ENCODE data around the gene FXR1. TPM values are rescaled to one million over a fixed set of nuclear protein-coding genes. Genes with fewer than 3 reads are reported as not detected.
A peak's percentile ranks its signal among the peaks of the same experiment; 100 is the strongest.
"Not testable (repeated sequence)": the region's sequence is repeated elsewhere in the genome, so short reads cannot be mapped to it uniquely, and the experiment has no call there.

The FXR1 gene
- total RNA-seq, 2 experiments from 2014 or later: 169 to 174 TPM

GRCh38 chr3:180983136-180983535, 70.7 kb downstream of the FXR1 start:
- H3K36me3 Mint-ChIP-seq (ENCODE audit: low read depth): peaks cover 29% of the 10 kb centered on the region
- H3K4me1 Mint-ChIP-seq (ENCODE audit: low read depth): peaks cover 27% of the 10 kb centered on the region
- POLR2A ChIA-PET: no interaction called here
- ATAC-seq (no peak), DNase-seq (no peak)
- intact Hi-C loops (cut with micrococcal nuclease): loop anchor here (10.0 kb wide), 1 partner anchor 378 kb away; the partner anchor contains the start of gene TTC14
- CTCF ChIA-PET: no interaction called here
- no peak overlapping the region for H3K4me3 Mint-ChIP-seq
- peak overlapping the region; percentile 71 for H3K27ac Mint-ChIP-seq
- H3K27me3 Mint-ChIP-seq: no peaks in the 10 kb centered on the region
- no peak for TF ChIP-seq CTCF (IDR thresholded peaks at IDR 0.05)
- no peaks in the 10 kb centered on the region for H3K9me3 Mint-ChIP-seq

- Mint-ChIP-seq H3K27ac (peak overlapping the region; percentile 59), H3K4me1 (ENCODE audit: low read depth) (peaks cover 32% of the 10 kb centered on the region), H3K36me3 (ENCODE audit: low read depth) (peaks cover 21% of the 10 kb centered on the region)
- H3K9me3 Mint-ChIP-seq, H3K4me3 Mint-ChIP-seq, POLR2A ChIA-PET, CTCF ChIA-PET, DNase-seq, H3K27me3 Mint-ChIP-seq, ATAC-seq: not testable (repeated sequence)
- intact Hi-C loops (cut with micrococcal nuclease): loop anchor here (10.0 kb wide), 1 partner anchor 382 kb away; the partner anchor contains the start of gene TTC14
These were observed 73.9 kb downstream of the FXR1 start for GRCh38 chr3:180986366-180986765.

- POLR2A ChIA-PET: no interaction called here
- ATAC-seq (no peak), DNase-seq (no peak)
- intact Hi-C loops (cut with micrococcal nuclease): loop anchor here (10.0 kb wide), 1 partner anchor 383 kb away; the partner anchor contains the start of gene TTC14
- Mint-ChIP-seq H3K4me1 (ENCODE audit: low read depth) (peaks cover 31% of the 10 kb centered on the region), H3K27ac (no peak overlapping the region), H3K9me3 (no peaks in the 10 kb centered on the region), H3K27me3 (no peaks in the 10 kb centered on the region), H3K36me3 (ENCODE audit: low read depth) (peaks cover 21% of the 10 kb centered on the region), H3K4me3 (no peak overlapping the region)
- no peak for TF ChIP-seq CTCF (IDR thresholded peaks at IDR 0.05)
- CTCF ChIA-PET: no interaction called here
These were observed 74.9 kb downstream of the FXR1 start for GRCh38 chr3:180987344-180987743.

GRCh38 chr3:180989291-180990163, 77.1 kb downstream of the FXR1 start, which contains the start of gene DNAJC19:
Gene DNAJC19, minus strand, starts transcription at chr3:180989736. Its CDS starts 134 bp downstream, at chr3:180989602.
- Mint-ChIP-seq H3K4me3 (peak within 1 kb of the TSS; percentile 82), H3K27ac (peak within 1 kb of the TSS; percentile 96), H3K36me3 (ENCODE audit: low read depth) (peaks cover 17% of the 10 kb centered on the region), H3K4me1 (ENCODE audit: low read depth) (peaks cover 26% of the 10 kb centered on the region), H3K9me3 (no peaks in the 10 kb centered on the region), H3K27me3 (no peaks in the 10 kb centered on the region)
- ATAC-seq (peak; percentile 96), DNase-seq (peak; percentile 94)
- intact Hi-C loops (cut with micrococcal nuclease): loop anchor here (2.0 to 10.0 kb wide), 2 partner anchors 77 to 385 kb away; partner anchors contain the start of genes FXR1 and TTC14
- TF ChIP-seq CTCF (IDR thresholded peaks at IDR 0.05): no peak
- ChIA-PET CTCF (no interaction called here), POLR2A (interaction anchor here (1.0 to 1.2 kb wide), 4 partner anchors 9 to 77 kb away, joined by 4 to 8 read pairs (median 6); partner anchors contain the start of gene FXR1)

- Mint-ChIP-seq H3K27ac (no peak overlapping the region), H3K4me3 (peak overlapping the region; percentile 82), H3K27me3 (no peaks in the 10 kb centered on the region), H3K9me3 (no peaks in the 10 kb centered on the region), H3K36me3 (ENCODE audit: low read depth) (peaks cover 13% of the 10 kb centered on the region), H3K4me1 (ENCODE audit: low read depth) (peaks cover 26% of the 10 kb centered on the region)
- CTCF ChIA-PET: no interaction called here
- intact Hi-C loops (cut with micrococcal nuclease): no loop called here
- ATAC-seq (no peak), DNase-seq (no peak)
- TF ChIP-seq CTCF (IDR thresholded peaks at IDR 0.05): no peak
- POLR2A ChIA-PET: interaction anchor here (0.6 to 0.7 kb wide), 2 partner anchors 78 to 112 kb away, joined by 3 to 4 read pairs; partner anchors contain the start of gene FXR1
These were observed 78.0 kb downstream of the FXR1 start for GRCh38 chr3:180990505-180990904.

All from activated CD8-positive, alpha-beta T cell treated with anti-CD3 and anti-CD28 coated beads for 36 hours (primary cell).